Activated T-helper 9 cell treated with anti-CD3 and anti-CD28 coated beads, Interleukin-2, amount 50 U/mL, for 16 hours (primary cell): Measurements from ENCODE around the gene LRRC3.

Experiments
- DNase-seq: peaks from one replicate; pipeline ENCODE4 v3.0.0-alpha.2; 2020; ENCODE audit warnings: low read depth

The LRRC3 gene

DNA sequence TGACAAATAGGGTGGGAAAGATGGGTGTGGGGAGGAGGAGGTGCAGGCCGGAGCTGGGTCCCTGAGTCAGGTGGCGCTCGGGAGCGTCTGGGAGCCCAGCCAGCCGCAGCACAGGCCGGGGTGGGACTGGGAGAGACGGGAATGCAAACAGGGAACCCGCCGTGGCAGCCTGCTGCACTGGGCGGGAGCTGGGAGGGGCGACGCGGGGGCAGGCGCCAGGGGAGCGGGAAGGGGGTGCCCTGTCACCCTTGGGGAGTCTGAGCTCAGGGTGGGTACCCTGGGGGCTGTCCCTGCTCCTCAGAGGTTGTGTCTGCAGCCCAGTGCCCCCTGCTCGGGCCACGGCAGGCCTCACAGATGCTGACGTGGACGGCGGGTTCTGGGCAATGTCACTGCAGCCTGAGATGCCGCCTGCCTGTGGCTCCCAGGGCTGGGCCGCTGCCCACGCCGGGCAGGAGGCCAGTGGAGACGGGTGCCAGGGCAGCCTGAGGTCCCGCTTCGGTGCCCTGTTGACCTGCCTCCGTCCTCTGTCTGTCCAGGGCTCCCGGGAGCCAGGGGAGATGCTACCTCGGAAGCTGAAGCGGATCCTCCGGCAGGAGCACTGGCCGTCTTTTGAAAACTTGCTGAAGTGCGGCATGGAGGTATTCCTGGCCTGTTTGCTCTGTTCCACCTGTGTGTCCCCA is 16.6 kb upstream of the LRRC3 start:
- DNase-seq, result no peak

DNA sequence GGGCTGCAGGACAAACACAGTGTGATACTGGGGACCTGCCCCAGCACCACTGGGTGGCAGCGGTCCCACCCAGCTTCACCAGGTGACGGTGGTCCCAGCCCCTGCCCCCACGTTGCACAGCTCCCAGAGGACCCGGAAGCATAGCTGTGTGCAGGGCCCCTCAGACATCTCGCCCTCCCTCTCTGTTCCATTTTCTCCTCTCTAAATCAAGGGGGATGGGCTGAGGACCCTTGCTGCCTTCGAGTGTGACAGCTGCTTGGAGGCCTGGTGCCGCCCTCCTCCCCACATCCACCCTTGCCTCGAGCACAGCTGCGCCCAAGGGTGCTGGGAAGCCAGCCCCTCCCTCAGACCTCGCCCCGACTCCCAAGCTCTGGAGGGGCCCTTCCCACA is 16.1 kb upstream of the LRRC3 start:
- DNase-seq, result no peak

DNA sequence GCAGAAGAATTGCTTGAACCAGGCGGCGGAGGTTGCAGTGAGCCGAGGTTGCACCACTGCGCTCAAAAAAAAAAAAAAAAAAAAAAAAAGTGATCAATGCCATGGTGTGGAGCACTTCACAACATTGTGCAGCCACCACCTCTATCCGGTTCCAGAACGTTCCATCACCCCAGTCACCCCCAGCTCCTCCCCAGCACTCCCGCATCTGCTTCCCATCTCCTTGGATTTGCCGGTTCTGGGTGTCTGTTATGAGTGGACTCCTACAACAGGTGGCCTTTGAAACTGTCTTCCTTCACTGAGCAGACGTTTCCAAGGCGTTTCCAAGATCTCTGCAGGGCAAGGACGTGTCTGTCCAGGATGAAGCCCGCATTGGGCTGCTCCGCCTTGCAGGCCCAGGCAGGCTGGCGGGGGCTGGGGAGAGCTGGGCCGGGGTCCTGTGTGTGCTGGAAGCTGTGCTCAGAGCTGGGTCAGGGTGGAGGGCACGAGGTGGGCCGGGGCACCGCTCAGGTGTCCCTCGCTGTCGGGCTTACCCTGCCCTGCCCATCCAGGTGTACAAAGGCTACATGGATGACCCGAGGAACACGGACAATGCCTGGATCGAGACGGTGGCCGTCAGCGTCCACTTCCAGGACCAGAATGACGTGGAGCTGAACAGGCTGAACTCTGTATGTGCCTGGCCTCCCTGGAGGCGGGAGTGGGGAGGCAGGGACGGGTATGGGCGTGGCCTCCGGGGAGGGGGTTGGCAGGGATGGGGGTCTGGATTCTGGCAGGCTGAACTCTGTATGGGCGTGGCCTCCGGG is 14.9 kb upstream of the LRRC3 start:
- DNase-seq, result no peak

DNA sequence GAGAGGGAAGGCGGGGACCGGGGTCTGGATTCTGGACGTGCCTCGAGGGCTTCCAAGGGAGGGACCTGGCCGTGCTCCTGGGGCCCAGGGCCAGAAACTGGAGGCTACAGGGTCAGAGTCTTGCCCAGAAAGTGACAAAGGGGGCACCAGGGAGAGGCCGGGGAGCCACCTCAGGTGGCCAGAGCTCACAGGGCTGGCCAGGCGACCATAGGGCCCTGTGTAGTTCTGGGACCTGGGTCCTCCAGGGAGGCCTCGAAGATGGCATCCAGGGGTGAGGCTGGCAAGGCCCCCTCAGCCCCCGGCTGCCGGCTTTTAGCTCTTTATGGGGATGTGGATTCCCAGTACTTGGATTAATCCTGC is 14.3 kb upstream of the LRRC3 start:
- DNase-seq, result no peak

DNA sequence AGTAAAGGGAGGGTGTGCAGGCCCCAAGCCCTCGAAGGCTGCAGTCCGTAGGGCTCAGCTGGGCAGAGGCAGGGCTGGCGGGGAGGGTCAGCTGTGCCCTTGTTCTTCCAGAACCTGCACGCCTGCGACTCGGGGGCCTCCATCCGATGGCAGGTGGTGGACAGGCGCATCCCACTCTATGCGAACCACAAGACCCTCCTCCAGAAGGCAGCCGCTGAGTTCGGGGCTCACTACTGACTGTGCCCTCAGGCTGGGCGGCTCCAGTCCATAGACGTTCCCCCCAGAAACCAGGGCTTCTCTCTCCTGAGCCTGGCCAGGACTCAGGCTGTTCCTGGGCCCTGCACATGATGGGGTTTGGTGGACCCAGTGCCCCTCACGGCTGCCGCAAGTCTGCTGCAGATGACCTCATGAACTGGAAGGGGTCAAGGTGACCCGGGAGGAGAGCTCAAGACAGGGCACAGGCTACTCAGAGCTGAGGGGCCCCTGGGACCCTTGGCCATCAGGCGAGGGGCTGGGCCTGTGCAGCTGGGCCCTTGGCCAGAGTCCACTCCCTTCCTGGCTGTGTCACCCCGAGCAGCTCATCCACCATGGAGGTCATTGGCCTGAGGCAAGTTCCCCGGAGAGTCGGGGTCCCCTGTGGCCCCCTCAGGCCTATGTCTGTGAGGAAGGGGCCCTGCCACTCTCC is 13.6 kb upstream of the LRRC3 start:
- no peak for DNase-seq

DNA sequence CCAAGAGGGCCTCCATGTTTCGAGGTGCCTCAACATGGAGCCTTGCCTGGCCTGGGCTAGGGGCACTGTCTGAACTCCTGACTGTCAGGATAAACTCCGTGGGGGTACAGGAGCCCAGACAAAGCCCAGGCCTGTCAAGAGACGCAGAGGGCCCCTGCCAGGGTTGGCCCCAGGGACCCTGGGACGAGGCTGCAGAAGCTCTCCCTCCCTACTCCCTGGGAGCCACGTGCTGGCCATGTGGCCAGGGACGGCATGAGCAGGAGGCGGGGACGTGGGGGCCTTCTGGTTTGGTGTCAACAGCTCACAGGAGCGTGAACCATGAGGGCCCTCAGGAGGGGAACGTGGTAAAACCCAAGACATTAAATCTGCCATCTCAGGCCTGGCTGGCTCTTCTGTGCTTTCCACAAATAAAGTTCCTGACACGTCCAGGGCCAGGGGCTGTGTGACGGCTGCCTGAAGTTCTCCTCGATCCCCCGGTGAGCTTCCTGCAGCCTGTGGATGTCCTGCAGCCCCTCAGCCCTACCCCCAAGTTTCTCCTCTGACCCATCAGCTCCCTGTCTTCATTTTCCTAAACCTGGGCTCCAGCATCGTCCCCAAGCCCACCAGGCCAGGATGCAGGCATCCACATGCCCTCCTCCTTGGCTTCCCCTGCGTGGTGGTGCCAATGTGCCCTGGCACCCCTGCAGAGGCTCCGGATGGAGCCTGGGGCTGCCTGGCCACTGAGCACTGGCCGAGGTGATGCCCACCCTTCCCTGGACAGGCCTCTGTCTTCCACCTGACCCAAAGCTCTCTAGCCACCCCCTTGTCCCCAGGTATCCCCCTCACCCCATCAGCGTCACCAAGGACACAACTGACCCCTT is 12.8 kb upstream of the LRRC3 start:
- DNase-seq, result no peak

DNA sequence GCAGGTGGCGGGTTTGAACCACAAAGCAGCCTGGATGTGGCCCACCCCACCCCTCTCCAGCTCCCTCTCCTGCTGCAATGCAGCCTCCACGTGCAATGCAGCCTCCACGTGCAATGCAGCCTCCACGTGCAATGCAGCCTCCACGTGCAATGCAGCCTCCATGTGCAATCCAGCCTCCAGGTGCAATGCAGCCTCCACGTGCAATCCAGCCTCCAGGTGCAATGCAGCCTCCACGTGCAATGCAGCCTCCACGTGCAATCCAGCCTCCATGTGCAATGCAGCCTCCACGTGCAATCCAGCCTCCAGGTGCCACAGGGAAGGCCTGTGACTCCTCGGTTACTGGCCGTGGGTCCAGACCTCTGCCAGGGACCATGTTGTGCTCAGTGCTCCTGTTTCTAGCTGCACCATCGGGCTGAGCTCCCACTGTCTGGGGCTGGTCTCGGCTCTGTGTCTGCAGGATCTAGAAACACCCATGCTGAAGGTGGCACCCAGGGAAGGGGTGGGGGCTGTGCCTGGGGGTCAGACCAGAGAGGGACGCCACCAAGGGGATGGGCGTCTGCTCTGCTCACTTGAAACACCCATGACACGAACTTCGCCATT is 11.9 kb upstream of the LRRC3 start:
- no peak for DNase-seq

DNA sequence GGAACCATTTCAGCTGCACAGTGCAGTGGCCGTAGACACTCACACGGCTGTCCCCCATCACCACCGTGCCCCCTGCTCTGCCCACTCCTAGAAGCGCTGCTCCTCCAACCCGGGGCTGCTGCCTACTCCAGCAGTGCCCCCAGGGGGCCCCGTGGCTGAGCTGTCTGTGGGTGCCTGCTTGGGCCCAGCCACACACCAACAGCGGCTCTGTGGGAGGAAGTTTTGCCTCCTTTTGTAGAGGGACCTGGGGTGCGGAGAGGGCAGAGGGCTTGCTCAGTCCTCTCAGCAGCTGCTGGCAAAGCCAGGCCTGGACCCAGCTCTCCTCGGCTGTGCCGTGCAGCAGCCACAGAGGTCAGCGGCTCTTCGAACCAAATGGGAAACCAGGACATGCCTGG is 11.4 kb upstream of the LRRC3 start:
- DNase-seq, result no peak

DNA sequence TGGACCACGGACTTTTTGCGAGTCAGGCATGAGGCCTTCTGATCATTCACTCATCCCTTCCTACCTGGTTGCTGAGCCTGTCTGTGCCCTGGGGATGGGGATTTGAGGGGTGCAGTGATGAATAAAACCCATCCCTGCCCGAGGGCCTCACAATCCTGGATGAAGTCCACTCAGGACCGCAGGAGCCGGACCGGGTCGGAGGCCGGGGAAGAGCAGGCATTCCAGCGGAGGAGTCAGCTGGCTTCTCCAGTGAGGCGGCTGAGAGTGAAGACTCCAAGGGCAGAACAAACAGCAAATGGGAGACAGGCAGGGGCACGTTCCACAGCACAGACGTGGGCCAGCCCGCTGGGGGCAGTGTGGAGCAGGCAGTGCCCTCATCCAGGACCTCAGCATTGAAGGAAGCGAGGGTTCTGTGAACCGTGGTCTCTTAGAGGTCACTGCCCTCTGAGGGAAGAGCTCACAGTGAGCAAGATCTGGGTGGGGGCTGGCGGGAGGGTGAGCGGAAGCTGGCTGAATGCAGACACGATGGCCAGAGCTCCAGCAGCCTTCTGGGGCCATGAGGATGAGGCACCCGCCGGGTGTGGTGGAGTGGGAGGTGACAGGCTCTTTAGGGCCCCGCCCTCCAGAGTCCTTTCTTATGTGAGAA is 10.9 kb upstream of the LRRC3 start:
- DNase-seq, result no peak

DNA sequence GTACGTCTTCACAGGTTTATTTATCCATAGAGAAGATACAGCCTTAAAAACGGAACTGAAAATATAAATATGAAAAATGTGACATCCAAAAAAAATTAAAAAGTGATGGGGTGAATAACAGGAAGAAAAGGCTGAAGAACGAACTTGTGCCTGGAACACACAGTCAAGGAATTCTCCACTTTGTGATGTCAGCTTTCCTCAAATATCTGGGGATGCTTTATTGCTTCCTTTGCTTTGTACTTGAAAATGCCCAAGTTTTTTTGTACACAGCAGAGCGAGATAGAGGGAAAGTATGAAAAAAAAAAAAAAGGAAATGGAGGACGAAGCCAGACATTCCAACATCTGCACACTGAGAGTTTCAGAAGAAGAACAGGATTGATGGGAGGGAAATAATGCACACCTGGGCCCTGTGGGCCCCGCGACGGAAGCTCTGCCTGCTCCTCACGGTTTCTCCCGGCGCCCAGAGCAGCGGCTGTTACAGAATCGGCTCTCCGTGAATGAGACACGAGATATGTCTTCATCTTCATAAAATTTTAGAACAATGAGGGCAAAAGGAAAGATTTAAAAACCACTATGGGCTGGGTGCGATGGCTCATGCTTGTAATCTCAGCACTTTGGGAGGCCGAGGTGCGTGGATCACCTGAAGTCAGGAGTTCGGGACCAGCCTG is 10.0 kb upstream of the LRRC3 start:
- no peak for DNase-seq

DNA sequence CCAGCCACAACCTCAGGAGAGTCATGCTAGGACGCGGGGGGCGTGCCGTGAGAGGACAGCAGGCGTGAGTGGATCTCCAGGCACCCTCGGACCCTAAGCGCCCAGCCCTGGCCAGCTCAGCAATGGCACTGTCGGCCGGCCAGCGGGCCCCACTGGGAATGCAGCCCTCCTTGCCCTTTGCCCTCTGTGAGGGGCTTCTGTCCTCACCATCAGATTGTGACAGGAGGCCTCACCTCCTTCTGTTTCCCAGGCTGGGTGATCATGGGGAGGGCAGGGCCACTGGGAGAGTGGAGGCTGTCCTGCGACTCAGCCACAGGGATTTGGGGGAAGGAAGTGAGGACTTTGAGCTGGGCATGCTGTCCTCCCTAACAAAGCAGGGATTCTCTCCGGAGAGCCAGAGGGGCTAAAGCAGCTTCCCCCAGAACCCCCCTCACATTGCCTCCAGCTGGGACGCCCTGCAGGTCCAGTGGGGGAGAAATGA is 6.6 kb upstream of the LRRC3 start:
- DNase-seq, result no peak

DNA sequence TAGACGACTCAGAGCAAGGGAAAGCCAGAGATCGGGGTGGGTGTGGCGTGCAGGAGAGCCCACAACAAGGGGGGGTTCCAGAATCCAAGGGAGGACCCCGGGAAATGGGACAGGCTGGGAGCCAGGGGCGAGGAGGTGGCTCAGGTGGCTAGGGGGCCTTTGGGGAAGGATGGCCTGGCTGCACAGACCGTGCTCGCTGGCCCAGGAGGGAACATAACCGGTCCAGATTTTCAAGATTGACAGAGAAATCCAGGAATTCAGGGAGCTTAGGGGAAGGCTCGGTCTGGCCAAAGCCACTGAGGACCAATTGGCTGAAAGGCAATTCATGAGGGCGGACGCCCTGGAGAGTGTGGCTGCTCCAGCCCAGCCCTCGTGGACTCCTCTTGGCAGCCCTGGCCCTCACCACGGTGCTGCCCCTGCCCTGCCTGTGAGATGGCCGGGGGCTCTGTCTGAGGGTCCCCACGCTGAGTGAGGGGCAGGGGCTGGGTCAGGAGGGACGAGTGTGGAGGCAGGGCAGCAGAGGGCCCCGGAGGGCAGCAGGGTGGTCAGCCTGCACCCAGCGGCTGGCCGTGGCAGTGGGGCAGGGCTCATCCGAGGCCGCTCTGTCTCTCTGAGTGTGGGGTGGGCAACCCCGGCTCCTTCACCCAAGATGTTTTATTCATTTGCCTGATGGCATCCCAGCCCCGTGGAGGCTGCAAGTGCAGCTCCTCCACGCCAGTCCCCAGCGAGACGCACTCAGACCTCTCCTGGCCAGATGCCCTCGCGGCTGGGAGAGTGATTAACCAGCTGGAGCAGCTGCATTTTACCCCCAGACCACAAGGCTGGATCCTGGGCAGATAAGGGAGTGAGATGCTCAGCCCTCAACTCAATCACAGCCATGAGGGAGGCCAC is 5.6 kb upstream of the LRRC3 start:
- no peak for DNase-seq

DNA sequence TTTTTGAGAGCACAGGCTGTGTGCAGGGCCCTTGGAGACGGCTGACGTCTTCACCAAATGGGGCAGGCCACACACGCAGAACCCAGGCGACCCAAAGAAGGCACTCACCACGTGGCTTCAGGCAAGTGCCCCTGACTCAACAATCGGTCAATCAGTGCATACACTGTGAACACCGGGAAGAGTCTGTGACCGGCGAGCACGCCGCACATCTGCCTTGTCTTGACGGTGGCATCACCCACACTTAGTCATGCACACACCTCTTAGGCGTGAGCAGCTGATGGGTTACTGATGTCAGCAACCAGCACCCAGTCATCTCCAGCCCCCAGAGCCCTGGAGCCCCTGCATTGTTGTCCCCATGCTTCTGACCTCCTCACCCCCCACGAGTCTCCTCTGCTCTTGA is 4.9 kb upstream of the LRRC3 start:
- no peak for DNase-seq

DNA sequence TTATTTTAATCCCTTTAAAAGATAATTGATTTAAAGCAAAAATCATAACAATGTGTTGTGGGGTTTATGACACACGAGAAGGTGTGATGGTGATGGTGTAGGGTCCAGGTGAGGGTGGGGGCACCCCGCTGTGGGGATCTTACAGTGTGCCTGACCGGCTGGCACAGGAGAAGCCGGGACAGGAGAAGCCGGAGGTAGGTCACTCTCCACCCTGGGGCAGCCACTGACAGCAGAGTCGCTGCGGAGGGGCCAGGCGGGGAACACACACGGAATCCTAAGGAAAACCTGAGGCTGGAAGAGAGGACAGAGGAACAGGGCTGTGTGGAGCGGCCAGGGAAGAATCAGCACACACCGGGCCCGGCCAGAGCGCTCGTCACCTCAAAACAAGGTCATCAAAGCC is 4.3 kb upstream of the LRRC3 start:
- DNase-seq, result no peak

DNA sequence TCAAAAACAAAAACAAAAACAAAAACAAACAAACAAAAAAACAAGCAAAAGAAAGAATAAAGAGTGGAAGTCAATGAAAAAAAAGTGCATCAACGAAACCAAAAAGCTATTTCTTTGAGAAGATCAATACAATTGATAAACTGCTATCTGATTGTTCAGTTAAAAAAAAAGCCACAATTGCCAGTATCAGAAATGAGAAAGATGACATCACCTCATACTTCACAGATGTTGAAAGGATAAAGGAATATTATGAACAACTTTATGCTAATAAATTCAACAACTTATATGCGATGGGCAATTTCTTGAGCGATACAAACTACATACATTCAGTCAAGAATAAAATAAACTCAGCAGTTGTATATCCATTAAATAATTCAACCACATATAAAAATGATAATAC is 2.2 kb upstream of the LRRC3 start:
- no peak for DNase-seq

DNA sequence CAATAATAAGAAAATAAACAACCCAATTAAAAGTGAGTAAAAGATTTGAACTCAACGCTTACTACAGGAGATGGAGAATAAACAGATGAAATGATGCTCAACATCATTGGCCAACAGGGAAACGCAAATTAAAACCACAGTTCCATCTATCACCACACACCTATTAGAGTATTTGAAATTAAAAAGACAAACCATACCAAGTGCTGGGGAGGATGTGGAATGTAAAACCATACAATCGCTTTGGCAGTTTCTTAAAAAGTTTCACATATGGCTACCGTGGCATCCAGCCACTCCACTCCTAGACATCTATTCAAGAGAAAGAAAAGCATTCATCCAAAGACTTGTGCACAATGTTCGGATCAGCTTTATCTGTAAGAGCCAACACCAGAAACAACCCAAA is 1.3 kb upstream of the LRRC3 start:
- DNase-seq, result no peak

DNA sequence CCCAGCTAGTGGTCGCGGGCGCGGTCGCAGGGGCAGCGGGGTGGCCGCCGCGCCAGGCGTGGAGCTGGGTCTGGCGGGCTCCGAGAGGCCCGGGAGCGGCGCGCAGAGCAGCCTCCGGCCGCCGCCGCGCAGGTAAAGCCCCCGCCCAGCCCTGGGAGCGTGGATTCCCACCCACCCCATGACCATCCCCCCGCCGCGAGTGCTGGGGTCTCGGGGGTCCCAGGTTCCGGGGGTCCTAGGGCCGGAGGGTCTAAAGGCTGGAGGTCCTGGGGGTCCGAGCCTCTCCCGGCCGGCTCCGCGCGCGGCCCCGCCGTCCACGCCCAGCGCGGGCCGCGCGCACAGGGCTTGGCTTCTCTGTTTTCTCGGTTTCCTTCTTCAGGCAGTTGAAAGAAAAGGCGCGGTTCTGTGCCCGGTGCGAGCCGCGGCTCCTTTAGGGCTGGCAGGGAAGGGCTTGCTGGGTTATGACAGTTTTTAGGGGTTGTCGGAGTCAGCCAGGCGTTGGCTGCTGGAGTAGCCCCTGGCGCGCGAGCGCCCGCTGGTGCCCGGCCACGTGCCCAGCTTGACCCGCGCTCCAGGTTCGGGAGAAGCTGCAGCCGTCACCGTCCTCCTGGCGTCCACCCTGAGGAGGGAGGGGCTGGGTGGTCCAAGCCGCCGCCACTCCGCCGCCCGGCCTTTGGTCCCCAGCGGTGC is 359 bp downstream of the LRRC3 start:
- no peak for DNase-seq

DNA sequence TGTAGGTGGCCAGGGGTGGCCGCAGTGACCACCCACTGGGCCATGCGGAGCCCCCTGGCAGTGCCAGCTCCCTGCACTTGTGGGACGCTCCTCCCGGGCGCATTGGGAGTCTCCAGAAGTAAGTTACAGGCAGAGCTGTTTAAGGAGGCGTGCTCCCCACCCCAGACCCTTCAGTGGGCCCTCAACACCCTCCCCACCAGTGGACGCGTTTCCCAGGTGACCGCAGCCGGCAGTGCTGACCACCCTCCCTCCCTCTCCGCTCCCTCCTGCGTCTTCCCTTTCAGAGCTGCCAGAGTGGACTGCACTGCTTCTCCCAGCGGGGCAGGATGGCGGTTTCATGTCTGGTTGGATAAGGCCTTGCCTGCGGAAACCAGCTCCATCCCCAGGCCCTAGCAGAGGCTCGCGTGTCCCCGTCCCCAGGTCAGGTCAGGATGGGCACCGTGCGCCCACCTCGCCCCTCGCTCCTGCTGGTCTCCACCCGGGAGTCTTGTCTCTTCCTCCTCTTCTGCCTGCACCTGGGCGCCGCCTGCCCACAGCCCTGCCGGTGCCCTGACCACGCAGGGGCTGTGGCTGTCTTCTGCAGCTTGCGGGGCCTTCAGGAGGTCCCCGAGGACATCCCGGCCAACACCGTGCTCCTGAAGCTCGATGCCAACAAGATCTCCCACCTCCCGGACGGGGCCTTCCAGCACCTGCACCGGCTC is 1.1 kb downstream of the LRRC3 start:
- DNase-seq, result no peak
